HepG2 (cell line): ENCODE results near the gene UBE2O. TPM values are rescaled to one million over a fixed set of nuclear protein-coding genes. Genes with fewer than 3 reads are reported as not detected.

Experiments
- CBX1 ChIP-seq: IDR thresholded peaks from one replicate; pipeline ENCODE4 v1.6.1; 2016; ENCODE audit warnings: antibody characterized with exemption, low read depth
- ELF3 ChIP-seq: IDR thresholded peaks from 2 replicates; pipeline ENCODE4 v1.6.1; 2016; ENCODE audit warnings: missing genetic modification reagents, missing compliant biosample characterization
- EZH2 ChIP-seq: conservative IDR thresholded peaks from 2 replicates; pipeline ENCODE4 v1.6.1; 2012; ENCODE audit warnings: mild to moderate bottlenecking, low read depth, low read length, moderate library complexity
- KDM4B ChIP-seq: sonication (generic); formaldehyde crosslinking; IDR thresholded peaks from 2 replicates; pipeline ENCODE4 v1.4.0; 2020; ENCODE audit warnings: missing genetic modification reagents
- NFATC3 ChIP-seq: sonication (generic); formaldehyde crosslinking; IDR thresholded peaks from 2 replicates; pipeline ENCODE4 v1.5.1; 2020; ENCODE audit warnings: mild to moderate bottlenecking, missing genetic modification reagents
- REXO4 ChIP-seq: sonication (generic); formaldehyde crosslinking; IDR thresholded peaks from 2 replicates; pipeline ENCODE4 v1.8.0; 2022; ENCODE audit warnings: missing genetic modification reagents, mild to moderate bottlenecking, borderline replicate concordance
- SPEN ChIP-seq: sonication (generic); formaldehyde crosslinking; IDR thresholded peaks from 2 replicates; pipeline ENCODE4 v1.5.1; 2020; ENCODE audit warnings: low read depth, mild to moderate bottlenecking, missing genetic modification reagents
- SUZ12 ChIP-seq: fragments of 150-350 bp; IDR thresholded peaks from 2 replicates; pipeline ENCODE4 v1.6.1; 2014; ENCODE audit warnings: low read depth, low read length
- TFE3 ChIP-seq: IDR thresholded peaks from 2 replicates; pipeline ENCODE4 v1.6.1; 2016
- TOE1 ChIP-seq: sonication (generic); formaldehyde crosslinking; IDR thresholded peaks from 2 replicates; pipeline ENCODE4 v1.4.0; 2020; ENCODE audit warnings: mild to moderate bottlenecking, missing genetic modification reagents
- ZFX ChIP-seq: sonication (generic); formaldehyde crosslinking; IDR thresholded peaks from 2 replicates; pipeline ENCODE4 v1.4.0; 2020; ENCODE audit warnings: mild to moderate bottlenecking, low read depth, missing genetic modification reagents, moderate library complexity
- ZNF24 ChIP-seq: fragments of 450-650 bp; IDR thresholded peaks from 2 replicates; pipeline ENCODE4 v1.6.1; 2017; ENCODE audit warnings: antibody characterized with exemption, mild to moderate bottlenecking
- ZNF274 ChIP-seq: sonication (generic); formaldehyde crosslinking; IDR thresholded peaks from 2 replicates; pipeline ENCODE4 v1.5.1; 2020; ENCODE audit warnings: mild to moderate bottlenecking, missing genetic modification reagents
- ZNF282 ChIP-seq: fragments of 450-650 bp; IDR thresholded peaks from 2 replicates; pipeline ENCODE4 v1.6.1; 2018; ENCODE audit not compliant: partially characterized antibody
- ZNF335 ChIP-seq: sonication (generic); formaldehyde crosslinking; IDR thresholded peaks from 2 replicates; pipeline ENCODE4 v1.4.0; 2020; ENCODE audit warnings: missing genetic modification reagents
- ZNF441 ChIP-seq: sonication (generic); formaldehyde crosslinking; IDR thresholded peaks from 2 replicates; pipeline ENCODE4 v1.7.0; 2021; ENCODE audit warnings: missing genetic modification reagents, borderline replicate concordance
- ZNF615 ChIP-seq: sonication (generic); formaldehyde crosslinking; IDR thresholded peaks from 2 replicates; pipeline ENCODE4 v1.5.0; 2020; ENCODE audit warnings: mild to moderate bottlenecking, missing genetic modification reagents, borderline replicate concordance
- ZNF619 ChIP-seq: sonication (generic); formaldehyde crosslinking; IDR thresholded peaks from 2 replicates; pipeline ENCODE4 v1.4.0; 2020; ENCODE audit warnings: mild to moderate bottlenecking, missing genetic modification reagents
- ZNF773 ChIP-seq: sonication (generic); formaldehyde crosslinking; IDR thresholded peaks from 2 replicates; pipeline ENCODE4 v1.4.0; 2020; ENCODE audit warnings: missing genetic modification reagents, borderline replicate concordance
- ZNF883 ChIP-seq: sonication (generic); formaldehyde crosslinking; IDR thresholded peaks from 2 replicates; pipeline ENCODE4 v1.5.1; 2020; ENCODE audit warnings: mild to moderate bottlenecking, missing genetic modification reagents; ENCODE audit errors: not compliant biosample characterization
- ZZZ3 ChIP-seq: sonication (generic); formaldehyde crosslinking; IDR thresholded peaks from 2 replicates; pipeline ENCODE4 v1.4.0; 2020; ENCODE audit warnings: missing genetic modification reagents, mild to moderate bottlenecking, borderline replicate concordance
- polyA plus RNA-seq, 8 experiments: library from polyadenylated mRNA; depleted of rRNA in 3 of 8; stranded (reverse) in 7 of 8; unstranded in 1 of 8; fragments of >200 nt; fragmentation: Illumina TruSeq in 4 of 8; extraction: Trizol in 4 of 8; gene quantifications; 2 replicates each; pipeline versions ENCODE4 v1.2.1 to v1.2.3, GENCODE V29; 2011 to 2016; ENCODE audit warnings: low read depth in 4 of 8, missing spikeins in 1 of 8, mixed read lengths in 1 of 8; ENCODE audit not compliant: insufficient read depth in 1 of 8
- total RNA-seq, 5 experiments: library from RNA; depleted of rRNA; stranded (reverse); fragments of >200 nt; fragmentation: Illumina TruSeq; extraction: Trizol; gene quantifications; 2 replicates each; pipeline ENCODE4 v1.2.3, GENCODE V29; 2016; ENCODE audit warnings: low read depth in 1 of 5
- TF ChIP-seq, protein P1 (sequence below): sonication (generic); formaldehyde crosslinking; IDR thresholded peaks from 2 replicates; pipeline ENCODE4 v1.4.0; 2020; ENCODE audit warnings: mild to moderate bottlenecking, missing genetic modification reagents
- TF ChIP-seq, protein P2 (sequence below): sonication (generic); formaldehyde crosslinking; IDR thresholded peaks from 2 replicates; pipeline ENCODE4 v1.8.0; 2022; ENCODE audit warnings: missing genetic modification reagents, mild to moderate bottlenecking, borderline replicate concordance
- TF ChIP-seq, protein P3 (sequence below): sonication (generic); formaldehyde crosslinking; IDR thresholded peaks from 2 replicates; pipeline ENCODE4 v1.8.1; 2023; ENCODE audit warnings: mild to moderate bottlenecking, missing genetic modification reagents

UBE2O gene
- total and polyA plus RNA-seq, 2 of the 13 experiments (the other 11 are each of a cell fraction or from before 2014, with no cell fraction given), result 21.5 to 23.5 TPM

GRCh38 chr17:76357597-76358158, 95.3 kb downstream of the UBE2O start (continued):
- TF ChIP-seq EZH2, result no peak
- 0 out of 2 replicates have a peak, but pooled peaks have one; percentile 38 for TF ChIP-seq ZNF619
- no peak for TF ChIP-seq SUZ12
- TF ChIP-seq, protein P1, sequence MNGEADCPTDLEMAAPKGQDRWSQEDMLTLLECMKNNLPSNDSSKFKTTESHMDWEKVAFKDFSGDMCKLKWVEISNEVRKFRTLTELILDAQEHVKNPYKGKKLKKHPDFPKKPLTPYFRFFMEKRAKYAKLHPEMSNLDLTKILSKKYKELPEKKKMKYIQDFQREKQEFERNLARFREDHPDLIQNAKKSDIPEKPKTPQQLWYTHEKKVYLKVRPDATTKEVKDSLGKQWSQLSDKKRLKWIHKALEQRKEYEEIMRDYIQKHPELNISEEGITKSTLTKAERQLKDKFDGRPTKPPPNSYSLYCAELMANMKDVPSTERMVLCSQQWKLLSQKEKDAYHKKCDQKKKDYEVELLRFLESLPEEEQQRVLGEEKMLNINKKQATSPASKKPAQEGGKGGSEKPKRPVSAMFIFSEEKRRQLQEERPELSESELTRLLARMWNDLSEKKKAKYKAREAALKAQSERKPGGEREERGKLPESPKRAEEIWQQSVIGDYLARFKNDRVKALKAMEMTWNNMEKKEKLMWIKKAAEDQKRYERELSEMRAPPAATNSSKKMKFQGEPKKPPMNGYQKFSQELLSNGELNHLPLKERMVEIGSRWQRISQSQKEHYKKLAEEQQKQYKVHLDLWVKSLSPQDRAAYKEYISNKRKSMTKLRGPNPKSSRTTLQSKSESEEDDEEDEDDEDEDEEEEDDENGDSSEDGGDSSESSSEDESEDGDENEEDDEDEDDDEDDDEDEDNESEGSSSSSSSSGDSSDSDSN (CRISPR knock-in tag), result no peak; the same call in 1 of the 2 replicates
- no peak for TF ChIP-seq ZNF282
- TF ChIP-seq ZNF773 (CRISPR knock-in tag), result no peak
- TF ChIP-seq REXO4 (CRISPR knock-in tag), result no peak
- no peak for TF ChIP-seq ZNF274 (CRISPR knock-in tag)
- TF ChIP-seq ZNF24, result no peak
- TF ChIP-seq ELF3, result no peak
- no peak; the same call in 1 of the 2 replicates for TF ChIP-seq ZNF615 (CRISPR knock-in tag)
- TF ChIP-seq ZNF883, result no peak
- TF ChIP-seq TOE1 (CRISPR knock-in tag), result no peak
- TF ChIP-seq, protein P2, sequence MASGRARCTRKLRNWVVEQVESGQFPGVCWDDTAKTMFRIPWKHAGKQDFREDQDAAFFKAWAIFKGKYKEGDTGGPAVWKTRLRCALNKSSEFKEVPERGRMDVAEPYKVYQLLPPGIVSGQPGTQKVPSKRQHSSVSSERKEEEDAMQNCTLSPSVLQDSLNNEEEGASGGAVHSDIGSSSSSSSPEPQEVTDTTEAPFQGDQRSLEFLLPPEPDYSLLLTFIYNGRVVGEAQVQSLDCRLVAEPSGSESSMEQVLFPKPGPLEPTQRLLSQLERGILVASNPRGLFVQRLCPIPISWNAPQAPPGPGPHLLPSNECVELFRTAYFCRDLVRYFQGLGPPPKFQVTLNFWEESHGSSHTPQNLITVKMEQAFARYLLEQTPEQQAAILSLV (CRISPR knock-in tag), result no peak
- TF ChIP-seq NFATC3 (CRISPR knock-in tag), result no peak
- no peak for TF ChIP-seq TFE3 (CRISPR knock-in tag)
- peak; percentile 57; the same call in 1 of the 2 replicates for TF ChIP-seq ZNF441 (CRISPR knock-in tag)
- TF ChIP-seq ZFX (CRISPR knock-in tag), result peak; percentile 46; the same call in 1 of the 2 replicates
- TF ChIP-seq CBX1, result peak; percentile 81
- TF ChIP-seq ZZZ3 (CRISPR knock-in tag), result no peak
- TF ChIP-seq SPEN, result no peak
- TF ChIP-seq KDM4B (CRISPR knock-in tag), result no peak
- TF ChIP-seq, protein P3, sequence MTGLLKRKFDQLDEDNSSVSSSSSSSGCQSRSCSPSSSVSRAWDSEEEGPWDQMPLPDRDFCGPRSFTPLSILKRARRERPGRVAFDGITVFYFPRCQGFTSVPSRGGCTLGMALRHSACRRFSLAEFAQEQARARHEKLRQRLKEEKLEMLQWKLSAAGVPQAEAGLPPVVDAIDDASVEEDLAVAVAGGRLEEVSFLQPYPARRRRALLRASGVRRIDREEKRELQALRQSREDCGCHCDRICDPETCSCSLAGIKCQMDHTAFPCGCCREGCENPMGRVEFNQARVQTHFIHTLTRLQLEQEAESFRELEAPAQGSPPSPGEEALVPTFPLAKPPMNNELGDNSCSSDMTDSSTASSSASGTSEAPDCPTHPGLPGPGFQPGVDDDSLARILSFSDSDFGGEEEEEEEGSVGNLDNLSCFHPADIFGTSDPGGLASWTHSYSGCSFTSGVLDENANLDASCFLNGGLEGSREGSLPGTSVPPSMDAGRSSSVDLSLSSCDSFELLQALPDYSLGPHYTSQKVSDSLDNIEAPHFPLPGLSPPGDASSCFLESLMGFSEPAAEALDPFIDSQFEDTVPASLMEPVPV (CRISPR knock-in tag), result no peak
- no peak for TF ChIP-seq ZNF335 (CRISPR knock-in tag)
